ENCODE measurements around the gene GRIK4. TPM values are rescaled to one million over a fixed set of nuclear protein-coding genes. Genes with fewer than 3 reads are reported as not detected.
"Not testable (repeated sequence)": the region's sequence is repeated elsewhere in the genome, so short reads cannot be mapped to it uniquely, and the experiment has no call there.

The GRIK4 gene
- total RNA-seq, 1 donor from 2014 or later = not detected

GRCh38 chr11:120501976-120502755 lies 9.4 kb upstream of the GRIK4 start:
- ATAC-seq (no peak), DNase-seq (ENCODE audit: missing footprints) (no peak)
- intact Hi-C loops (cut with DNase I) = no loop called here

GRCh38 chr11:120503529-120503928 lies 8.0 kb upstream of the GRIK4 start:
- intact Hi-C loops (cut with DNase I); ATAC-seq; DNase-seq (ENCODE audit: missing footprints): not testable (repeated sequence)

- intact Hi-C loops (cut with DNase I) = no loop called here
- DNase-seq (ENCODE audit: missing footprints) (no peak), ATAC-seq (no peak)
These were observed 5.6 kb upstream of the GRIK4 start for GRCh38 chr11:120505801-120506425.

GRCh38 chr11:120509346-120510053 lies 2.0 kb upstream of the GRIK4 start:
- ATAC-seq (no peak), DNase-seq (ENCODE audit: missing footprints) (no peak)
- intact Hi-C loops (cut with DNase I) = loop anchor here (2.0 to 5.0 kb wide), 4 partner anchors 293 to 685 kb away; no protein-coding TSS in a partner anchor

- DNase-seq (ENCODE audit: missing footprints) (no peak), ATAC-seq (no peak)
- intact Hi-C loops (cut with DNase I) = loop anchor here (1.0 to 5.0 kb wide), 5 partner anchors 175 to 684 kb away; no protein-coding TSS in a partner anchor
These were observed 987 bp upstream of the GRIK4 start for GRCh38 chr11:120510406-120511115.

- ATAC-seq = no peak
- no peak for DNase-seq (ENCODE audit: missing footprints)
- intact Hi-C loops (cut with DNase I) = loop anchor here (1.0 to 5.0 kb wide), 5 partner anchors 173 to 683 kb away; no protein-coding TSS in a partner anchor
These were observed 531 bp downstream of the GRIK4 start for GRCh38 chr11:120511820-120512738.

GRCh38 chr11:120512739-120513435 lies 1.3 kb downstream of the GRIK4 start:
- DNase-seq (ENCODE audit: missing footprints) (no peak), ATAC-seq (no peak)
- intact Hi-C loops (cut with DNase I) = loop anchor here (5.0 kb wide), 1 partner anchor 439 kb away; no protein-coding TSS in a partner anchor

GRCh38 chr11:120513436-120514315 lies 2.1 kb downstream of the GRIK4 start:
- intact Hi-C loops (cut with DNase I) = loop anchor here (5.0 kb wide), 1 partner anchor 439 kb away; no protein-coding TSS in a partner anchor
- no peak for DNase-seq (ENCODE audit: missing footprints)
- ATAC-seq = no peak

- DNase-seq (ENCODE audit: missing footprints) (no peak), ATAC-seq (no peak)
- intact Hi-C loops (cut with DNase I) = loop anchor here (5.0 kb wide), 1 partner anchor 438 kb away; no protein-coding TSS in a partner anchor
These were observed 3.1 kb downstream of the GRIK4 start for GRCh38 chr11:120514541-120515121.

GRCh38 chr11:120515186-120515723 lies 3.7 kb downstream of the GRIK4 start:
- no peak for DNase-seq (ENCODE audit: missing footprints)
- intact Hi-C loops (cut with DNase I) = no loop called here

GRCh38 chr11:120516461-120517389 lies 5.2 kb downstream of the GRIK4 start:
- DNase-seq (ENCODE audit: missing footprints) (no peak), ATAC-seq (peak; percentile 18)
- intact Hi-C loops (cut with DNase I) = no loop called here

More at GRCh38 chr11:120515186-120515723, 3.7 kb downstream of the GRIK4 start:
- ATAC-seq = no peak

- intact Hi-C loops (cut with DNase I) = no loop called here
- ATAC-seq (peak; percentile 49), DNase-seq (ENCODE audit: missing footprints) (no peak)
These were observed 5.8 kb downstream of the GRIK4 start for GRCh38 chr11:120517390-120517761.

- intact Hi-C loops (cut with DNase I) = no loop called here
- no peak for ATAC-seq
- no peak for DNase-seq (ENCODE audit: missing footprints)
These were observed 6.3 kb downstream of the GRIK4 start for GRCh38 chr11:120517801-120518291.

GRCh38 chr11:120518356-120518755 lies 6.8 kb downstream of the GRIK4 start:
- ATAC-seq (no peak), DNase-seq (ENCODE audit: missing footprints) (no peak)
- intact Hi-C loops (cut with DNase I) = no loop called here
